GM12865 (cell line): ENCODE measurements around the gene PCBP4.

Experiments
- DNase-seq: peaks from one replicate; pipeline ENCODE4 v3.0.0; 2010; ENCODE audit warnings: low read depth
- H3K4me3 ChIP-seq: 2 replicates; pipeline ENCODE4 v1.5.1; 2011; ENCODE audit warnings: mild to moderate bottlenecking, low read depth, low read length, control low read depth
- TF ChIP-seq, protein P1 (sequence below): IDR thresholded peaks from 2 replicates; pipeline ENCODE4 v1.5.1; 2011; ENCODE audit warnings: low read length, control low read depth, low read depth, inconsistent platforms; ENCODE audit not compliant: insufficient read depth; ENCODE audit errors: missing control alignments

Gene PCBP4

DNA sequence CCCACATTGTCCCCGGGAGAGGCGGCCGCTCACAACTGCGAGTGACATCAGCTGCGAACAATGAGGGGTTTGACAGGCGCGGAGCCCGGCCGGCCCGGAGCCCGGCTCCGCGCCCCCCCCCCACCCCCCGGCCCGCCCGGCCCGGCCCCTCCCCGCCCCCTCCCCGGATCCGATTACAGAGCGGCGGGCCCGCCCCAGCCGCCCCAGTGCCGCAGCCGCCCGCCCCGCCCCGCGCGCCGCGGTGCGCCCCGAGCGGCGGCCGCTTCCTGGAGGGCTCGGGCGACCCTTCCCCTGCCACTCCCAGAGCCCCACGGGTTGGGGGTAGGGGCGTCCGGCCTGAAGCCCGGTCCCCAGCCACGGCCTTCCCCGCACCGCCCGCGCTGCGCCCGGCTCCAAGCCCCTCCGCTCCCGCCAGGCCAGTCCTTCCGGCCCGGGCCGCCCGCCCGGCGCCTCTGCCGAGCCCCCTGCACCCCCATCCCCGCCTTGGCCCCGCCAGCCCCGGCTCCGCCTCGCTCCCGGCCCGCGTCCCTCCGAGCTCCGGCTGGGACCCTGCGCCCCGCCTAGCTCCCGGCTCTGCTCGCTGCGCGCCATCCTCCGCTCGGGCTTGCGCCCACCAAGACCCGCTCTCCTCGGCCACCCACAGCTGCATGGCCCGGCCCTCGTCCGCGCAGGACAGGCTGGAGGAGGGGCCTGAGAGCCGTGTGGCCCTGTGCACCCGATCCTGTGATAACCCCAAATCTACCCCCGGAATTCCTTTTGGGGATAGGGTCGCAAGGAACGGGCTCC lies at the start of gene PCBP4:
Gene PCBP4 (minus strand): TSS at position 71 of the 786 bp plus-strand sequence. CDS start 6,214 bp downstream, outside the sequence.
- H3K4me3 ChIP-seq = peak within 1 kb of the TSS; percentile 62
- TF ChIP-seq, protein P1, sequence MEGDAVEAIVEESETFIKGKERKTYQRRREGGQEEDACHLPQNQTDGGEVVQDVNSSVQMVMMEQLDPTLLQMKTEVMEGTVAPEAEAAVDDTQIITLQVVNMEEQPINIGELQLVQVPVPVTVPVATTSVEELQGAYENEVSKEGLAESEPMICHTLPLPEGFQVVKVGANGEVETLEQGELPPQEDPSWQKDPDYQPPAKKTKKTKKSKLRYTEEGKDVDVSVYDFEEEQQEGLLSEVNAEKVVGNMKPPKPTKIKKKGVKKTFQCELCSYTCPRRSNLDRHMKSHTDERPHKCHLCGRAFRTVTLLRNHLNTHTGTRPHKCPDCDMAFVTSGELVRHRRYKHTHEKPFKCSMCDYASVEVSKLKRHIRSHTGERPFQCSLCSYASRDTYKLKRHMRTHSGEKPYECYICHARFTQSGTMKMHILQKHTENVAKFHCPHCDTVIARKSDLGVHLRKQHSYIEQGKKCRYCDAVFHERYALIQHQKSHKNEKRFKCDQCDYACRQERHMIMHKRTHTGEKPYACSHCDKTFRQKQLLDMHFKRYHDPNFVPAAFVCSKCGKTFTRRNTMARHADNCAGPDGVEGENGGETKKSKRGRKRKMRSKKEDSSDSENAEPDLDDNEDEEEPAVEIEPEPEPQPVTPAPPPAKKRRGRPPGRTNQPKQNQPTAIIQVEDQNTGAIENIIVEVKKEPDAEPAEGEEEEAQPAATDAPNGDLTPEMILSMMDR = no peak
- DNase-seq = peak; percentile 37

DNA sequence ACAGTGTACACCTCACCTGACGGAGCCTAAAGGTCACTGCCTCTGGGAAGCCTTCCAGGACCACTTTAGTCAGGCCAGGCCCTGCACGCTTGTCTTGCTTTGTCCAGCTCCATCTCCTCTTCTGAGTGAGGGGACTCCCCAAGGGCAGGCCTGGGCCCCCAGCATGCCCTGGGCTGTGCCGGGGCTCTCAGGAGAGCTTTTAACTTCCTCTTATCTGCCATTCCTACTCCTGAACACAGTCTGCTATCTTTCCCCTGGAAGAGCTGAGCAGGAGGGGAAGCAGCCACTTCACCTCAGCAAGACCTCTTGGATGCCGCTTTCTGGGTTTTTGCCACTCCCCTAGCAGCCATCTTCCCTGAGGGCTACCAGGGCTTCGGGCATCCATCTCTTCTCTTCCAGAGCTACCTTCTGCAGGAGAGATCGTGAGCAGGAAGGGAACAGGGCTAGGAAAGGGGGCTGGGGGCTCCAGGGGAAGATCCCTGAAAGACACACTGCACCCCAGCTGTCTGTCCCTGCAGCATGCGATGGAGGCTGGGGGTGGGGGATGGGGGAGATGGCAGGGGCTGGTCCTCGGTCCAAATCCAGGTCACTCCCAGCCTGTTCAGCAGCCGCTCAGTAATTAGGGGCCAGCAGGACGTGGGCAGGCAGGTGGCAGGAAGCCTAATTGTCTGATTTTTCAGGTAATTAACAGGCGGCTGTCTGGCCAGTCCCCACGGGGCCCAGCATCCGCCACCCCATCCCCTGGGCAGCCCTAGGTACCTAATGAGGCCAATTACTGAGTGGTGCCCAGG lies 48.4 kb upstream of the PCBP4 start:
- no peak for DNase-seq
- H3K4me3 ChIP-seq = no peak overlapping the region
- TF ChIP-seq, protein P1 = no peak

DNA sequence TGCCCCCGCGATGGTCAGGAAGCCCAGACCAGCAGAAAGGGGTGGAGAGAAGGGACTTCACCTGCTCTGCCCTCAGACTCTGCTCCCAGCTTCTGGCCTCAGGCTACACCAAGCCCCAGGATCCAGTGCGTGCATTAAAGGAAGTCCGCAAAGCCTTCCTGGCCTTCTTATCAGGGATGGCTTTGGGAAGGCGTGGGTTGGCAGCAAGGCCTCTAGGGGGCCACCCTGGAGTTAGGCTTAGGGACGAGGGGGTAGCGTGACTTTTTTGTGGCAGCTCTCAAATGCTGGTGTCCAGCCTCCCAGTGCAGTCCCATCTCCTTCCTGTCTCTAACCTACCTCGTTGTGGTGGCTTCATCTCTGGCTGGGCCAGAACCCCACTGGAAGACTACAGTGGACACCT lies 47.4 kb upstream of the PCBP4 start:
- TF ChIP-seq, protein P1 = peak; percentile 2
- no peak for DNase-seq
- no peak overlapping the region for H3K4me3 ChIP-seq

DNA sequence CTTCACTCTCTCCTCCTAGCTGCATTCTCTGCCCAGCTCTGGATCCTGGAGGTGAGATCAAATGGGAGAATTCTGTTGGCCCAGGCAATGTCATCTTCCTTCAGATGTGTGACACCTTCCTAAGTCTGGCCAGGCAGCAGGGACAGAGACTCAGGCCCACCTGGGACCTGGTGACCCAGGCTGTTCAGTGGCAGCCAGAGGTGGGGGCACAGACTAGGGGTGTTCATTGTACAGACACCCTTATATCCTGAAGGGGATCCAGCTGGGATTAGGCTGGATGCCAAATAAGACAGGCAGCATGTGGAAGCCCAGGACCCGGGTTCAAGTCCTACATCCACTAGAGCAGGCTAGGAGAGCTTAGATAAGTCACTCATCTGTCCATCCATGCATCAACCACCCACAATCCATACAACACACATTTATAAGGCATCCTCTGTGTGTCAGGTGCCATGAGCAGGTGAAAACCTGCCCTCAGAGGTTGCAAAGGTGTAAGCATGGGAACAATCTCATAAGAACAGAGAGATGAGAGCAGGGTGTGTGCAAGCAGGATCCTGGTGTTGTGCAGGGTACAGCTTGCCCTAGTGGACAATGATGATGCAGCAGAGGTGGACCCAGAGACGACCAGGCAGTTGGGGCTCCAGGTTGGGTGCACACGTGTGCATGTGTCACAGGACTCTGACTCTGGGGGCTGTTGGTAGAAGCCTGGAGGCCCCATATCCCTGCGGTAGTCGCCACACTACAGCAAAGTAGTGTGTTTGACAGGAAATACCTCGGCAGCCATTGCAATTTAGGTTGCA lies 46.7 kb upstream of the PCBP4 start:
- no peak overlapping the region for H3K4me3 ChIP-seq
- no peak for DNase-seq
- TF ChIP-seq, protein P1 = no peak

DNA sequence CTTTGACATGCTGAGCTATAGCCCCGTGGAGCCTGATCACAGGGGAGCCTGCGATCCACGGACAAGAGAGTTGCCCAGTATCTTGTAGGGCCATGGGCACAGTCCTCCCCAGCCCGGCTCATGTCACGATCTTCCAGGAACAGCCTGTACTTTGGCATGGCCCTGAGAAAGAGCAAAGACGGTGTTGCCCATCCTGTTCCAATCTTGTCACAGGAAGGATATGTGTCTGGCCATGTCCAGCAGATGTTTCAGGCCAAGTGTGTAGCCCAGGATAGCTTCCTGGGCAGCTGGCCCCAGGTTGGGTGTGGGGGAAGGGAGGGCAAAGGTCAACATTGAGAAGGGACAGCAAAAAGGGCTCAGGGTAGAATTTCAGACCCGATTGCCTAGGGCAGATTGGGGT lies 45.4 kb upstream of the PCBP4 start:
- TF ChIP-seq, protein P1 = no peak
- DNase-seq = no peak
- H3K4me3 ChIP-seq = no peak overlapping the region

DNA sequence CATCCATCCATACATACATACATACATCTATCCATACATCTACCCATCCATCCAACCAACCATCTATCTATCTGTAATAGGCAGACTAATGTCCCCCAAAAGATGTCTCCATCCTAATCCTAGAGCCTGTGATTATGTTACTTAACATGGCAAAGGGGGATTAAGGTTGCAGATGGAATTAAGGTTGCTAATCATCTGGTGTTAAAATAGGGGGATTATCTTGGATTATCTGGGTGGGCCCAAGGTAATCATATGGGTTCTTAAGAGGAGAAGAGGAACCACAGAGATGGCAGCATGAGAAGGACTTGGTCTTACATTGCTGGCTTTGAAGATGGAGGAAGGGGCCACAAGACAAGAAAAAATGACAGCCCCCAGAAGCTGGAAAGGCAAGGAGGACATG lies 43.2 kb upstream of the PCBP4 start:
- no peak for DNase-seq
- H3K4me3 ChIP-seq = no peak overlapping the region
- TF ChIP-seq, protein P1 = no peak
